Endothelial cell (in vitro differentiated cells): ENCODE results near the gene DLX1. TPM values are rescaled to one million over a fixed set of nuclear protein-coding genes. Genes with fewer than 3 reads are reported as not detected.

Source experiments
- DNase-seq: peaks from one replicate; pipeline ENCODE4 v3.0.0; 2021; ENCODE audit warnings: low spot score
- H3K27ac Mint-ChIP-seq: one replicate; pipeline ENCODE4 v1.8.0; 2021; ENCODE audit warnings: mixed read lengths, inconsistent platforms; ENCODE audit not compliant: unreplicated experiment
- H3K27me3 Mint-ChIP-seq: one replicate; pipeline ENCODE4 v1.8.0; 2021; ENCODE audit warnings: mild to moderate bottlenecking, moderate library complexity, mixed read lengths, inconsistent platforms; ENCODE audit not compliant: unreplicated experiment
- H3K36me3 Mint-ChIP-seq: one replicate; pipeline ENCODE4 v1.8.0; 2021; ENCODE audit warnings: mild to moderate bottlenecking, low read depth, mixed read lengths, inconsistent platforms; ENCODE audit not compliant: unreplicated experiment
- H3K4me1 Mint-ChIP-seq: one replicate; pipeline ENCODE4 v1.8.0; 2021; ENCODE audit warnings: mild to moderate bottlenecking, mixed read lengths, inconsistent platforms; ENCODE audit not compliant: unreplicated experiment
- H3K4me3 Mint-ChIP-seq: one replicate; pipeline ENCODE4 v1.8.0; 2021; ENCODE audit warnings: mild to moderate bottlenecking, mixed read lengths, inconsistent platforms; ENCODE audit not compliant: unreplicated experiment
- H3K9me3 Mint-ChIP-seq: one replicate; pipeline ENCODE4 v1.8.0; 2021; ENCODE audit warnings: mixed read lengths, inconsistent platforms; ENCODE audit not compliant: unreplicated experiment
- total RNA-seq: library from RNA; stranded (reverse); fragmentation: NEBNext Ultra II Directional; extraction: Animal tissue kit (Norgen Biotek cat#: 25700); gene quantifications from one replicate; pipeline ENCODE4 v1.2.1, GENCODE V29; 2021; ENCODE audit not compliant: unreplicated experiment
- TF ChIP-seq, protein P1 (sequence below): fragments of 200-600 bp; sonication (generic); IDR thresholded peaks from one replicate; pipeline ENCODE4 v1.5.0; 2021; ENCODE audit warnings: antibody characterized with exemption; ENCODE audit not compliant: unreplicated experiment

DLX1 gene
- total RNA-seq, 1 donor from 2014 or later = 0.87 TPM

DNA sequence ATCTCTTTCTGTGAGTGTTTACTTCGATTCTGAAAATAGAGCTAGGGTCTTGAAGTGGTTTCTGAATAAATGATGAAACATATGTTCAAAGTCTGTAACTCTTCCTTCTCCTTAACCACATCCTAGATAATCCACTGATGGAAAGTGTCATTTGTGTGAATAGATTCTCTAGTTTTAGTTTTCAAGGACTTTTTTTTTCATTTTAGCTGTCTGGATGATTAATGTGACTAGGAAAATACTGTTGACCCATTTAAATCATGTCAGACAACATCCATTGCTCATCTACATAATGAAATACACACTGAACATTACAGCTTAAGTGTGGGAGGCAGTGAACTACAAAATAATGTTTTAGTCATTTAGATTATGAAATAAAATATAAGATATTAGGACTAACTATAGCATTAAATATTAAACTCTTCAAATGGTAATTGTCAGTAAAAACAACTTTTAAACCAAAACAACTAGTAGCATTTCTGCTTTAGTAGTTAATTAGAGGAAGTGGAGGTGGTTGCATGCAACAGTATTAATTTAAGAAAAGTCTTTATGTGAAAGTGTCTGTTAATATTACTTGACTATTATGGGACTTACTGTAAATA, 39.1 kb upstream of the DLX1 start:
- Mint-ChIP-seq H3K27me3 (no peaks in the 10 kb centered on the region), H3K27ac (no peak overlapping the region)

GRCh38 chr2:172046866-172047565, 38.3 kb upstream of the DLX1 start:
- TF ChIP-seq, protein P1, sequence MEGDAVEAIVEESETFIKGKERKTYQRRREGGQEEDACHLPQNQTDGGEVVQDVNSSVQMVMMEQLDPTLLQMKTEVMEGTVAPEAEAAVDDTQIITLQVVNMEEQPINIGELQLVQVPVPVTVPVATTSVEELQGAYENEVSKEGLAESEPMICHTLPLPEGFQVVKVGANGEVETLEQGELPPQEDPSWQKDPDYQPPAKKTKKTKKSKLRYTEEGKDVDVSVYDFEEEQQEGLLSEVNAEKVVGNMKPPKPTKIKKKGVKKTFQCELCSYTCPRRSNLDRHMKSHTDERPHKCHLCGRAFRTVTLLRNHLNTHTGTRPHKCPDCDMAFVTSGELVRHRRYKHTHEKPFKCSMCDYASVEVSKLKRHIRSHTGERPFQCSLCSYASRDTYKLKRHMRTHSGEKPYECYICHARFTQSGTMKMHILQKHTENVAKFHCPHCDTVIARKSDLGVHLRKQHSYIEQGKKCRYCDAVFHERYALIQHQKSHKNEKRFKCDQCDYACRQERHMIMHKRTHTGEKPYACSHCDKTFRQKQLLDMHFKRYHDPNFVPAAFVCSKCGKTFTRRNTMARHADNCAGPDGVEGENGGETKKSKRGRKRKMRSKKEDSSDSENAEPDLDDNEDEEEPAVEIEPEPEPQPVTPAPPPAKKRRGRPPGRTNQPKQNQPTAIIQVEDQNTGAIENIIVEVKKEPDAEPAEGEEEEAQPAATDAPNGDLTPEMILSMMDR = no peak
- H3K9me3 Mint-ChIP-seq = no peaks in the 10 kb centered on the region
- no peaks in the 10 kb centered on the region for H3K4me1 Mint-ChIP-seq
- DNase-seq = no peak
- H3K27me3 Mint-ChIP-seq = no peaks in the 10 kb centered on the region
- H3K36me3 Mint-ChIP-seq = no peaks in the 10 kb centered on the region
- no peak overlapping the region for H3K4me3 Mint-ChIP-seq
- H3K27ac Mint-ChIP-seq = no peak overlapping the region

More for the DNA sequence above, 39.1 kb upstream of the DLX1 start:
- H3K4me3 Mint-ChIP-seq = no peak overlapping the region
- TF ChIP-seq, protein P1 = no peak
- no peaks in the 10 kb centered on the region for H3K4me1 Mint-ChIP-seq
- H3K36me3 Mint-ChIP-seq = no peaks in the 10 kb centered on the region
- no peak for DNase-seq
- H3K9me3 Mint-ChIP-seq = no peaks in the 10 kb centered on the region

GRCh38 chr2:172047566-172048507, 37.5 kb upstream of the DLX1 start:
- no peaks in the 10 kb centered on the region for H3K36me3 Mint-ChIP-seq
- H3K27ac Mint-ChIP-seq = no peak overlapping the region
- no peaks in the 10 kb centered on the region for H3K27me3 Mint-ChIP-seq
- no peak for DNase-seq
- H3K9me3 Mint-ChIP-seq = no peaks in the 10 kb centered on the region
- peaks cover 6% of the 10 kb centered on the region for H3K4me1 Mint-ChIP-seq
- no peak overlapping the region for H3K4me3 Mint-ChIP-seq
- TF ChIP-seq, protein P1 = no peak

DNA sequence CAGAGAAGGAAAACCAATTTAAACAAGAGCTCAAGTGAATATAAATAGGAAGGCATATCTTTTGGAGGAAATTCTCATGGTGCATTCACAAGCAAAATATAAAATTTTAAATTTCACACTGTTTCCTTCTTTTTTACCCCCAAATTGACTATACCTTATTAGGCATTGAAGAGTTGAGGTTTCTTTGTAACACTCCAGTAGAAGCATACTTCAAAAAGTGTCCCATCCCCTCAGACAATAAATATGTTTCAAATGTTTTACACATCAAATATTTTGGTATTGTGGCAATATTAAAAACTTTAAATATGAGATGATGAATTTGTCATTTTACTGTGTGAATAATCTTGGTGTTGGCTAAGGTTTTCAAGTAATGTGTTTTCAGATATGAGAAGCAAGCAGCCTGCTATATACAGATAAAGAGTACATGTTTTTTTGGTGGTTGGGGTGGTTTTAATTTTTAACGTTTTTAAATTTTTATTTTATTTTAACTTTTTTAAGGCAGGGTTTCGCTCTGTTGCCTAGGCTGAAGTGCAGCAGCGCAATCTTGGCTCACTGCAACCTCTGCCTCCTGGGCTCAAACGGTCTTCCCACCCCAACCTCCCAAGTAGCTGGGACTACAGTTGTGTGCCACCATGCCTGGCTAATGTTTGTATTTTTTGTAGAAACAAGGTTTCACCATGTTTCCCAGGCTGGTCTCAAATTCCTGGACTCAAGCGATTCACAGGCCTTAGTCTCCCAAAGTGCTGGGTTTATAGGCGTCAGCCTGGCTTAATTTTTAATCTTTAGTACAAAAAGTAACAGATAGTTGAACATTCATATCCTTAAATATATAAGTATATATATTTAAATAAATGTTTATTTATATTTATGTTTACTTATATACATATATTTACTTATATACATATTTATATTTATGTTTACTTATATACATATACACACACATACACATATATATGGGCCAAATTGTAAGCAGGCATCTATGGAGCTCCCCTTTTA, 36.5 kb upstream of the DLX1 start:
- DNase-seq = no peak
- H3K4me1 Mint-ChIP-seq = peaks cover 6% of the 10 kb centered on the region
- no peaks in the 10 kb centered on the region for H3K9me3 Mint-ChIP-seq
- no peak overlapping the region for H3K27ac Mint-ChIP-seq
- H3K4me3 Mint-ChIP-seq = no peak overlapping the region
- TF ChIP-seq, protein P1 = no peak
- H3K27me3 Mint-ChIP-seq = no peaks in the 10 kb centered on the region
- H3K36me3 Mint-ChIP-seq = no peaks in the 10 kb centered on the region
